SHP77 (cell line): ENCODE measurements around the gene METTL26.

Experiments used
- DNase-seq, 2 experiments: peaks; one replicate each; lab custom pipeline; 2025; lab: John Stamatoyannopoulos, UW

The METTL26 gene

DNA sequence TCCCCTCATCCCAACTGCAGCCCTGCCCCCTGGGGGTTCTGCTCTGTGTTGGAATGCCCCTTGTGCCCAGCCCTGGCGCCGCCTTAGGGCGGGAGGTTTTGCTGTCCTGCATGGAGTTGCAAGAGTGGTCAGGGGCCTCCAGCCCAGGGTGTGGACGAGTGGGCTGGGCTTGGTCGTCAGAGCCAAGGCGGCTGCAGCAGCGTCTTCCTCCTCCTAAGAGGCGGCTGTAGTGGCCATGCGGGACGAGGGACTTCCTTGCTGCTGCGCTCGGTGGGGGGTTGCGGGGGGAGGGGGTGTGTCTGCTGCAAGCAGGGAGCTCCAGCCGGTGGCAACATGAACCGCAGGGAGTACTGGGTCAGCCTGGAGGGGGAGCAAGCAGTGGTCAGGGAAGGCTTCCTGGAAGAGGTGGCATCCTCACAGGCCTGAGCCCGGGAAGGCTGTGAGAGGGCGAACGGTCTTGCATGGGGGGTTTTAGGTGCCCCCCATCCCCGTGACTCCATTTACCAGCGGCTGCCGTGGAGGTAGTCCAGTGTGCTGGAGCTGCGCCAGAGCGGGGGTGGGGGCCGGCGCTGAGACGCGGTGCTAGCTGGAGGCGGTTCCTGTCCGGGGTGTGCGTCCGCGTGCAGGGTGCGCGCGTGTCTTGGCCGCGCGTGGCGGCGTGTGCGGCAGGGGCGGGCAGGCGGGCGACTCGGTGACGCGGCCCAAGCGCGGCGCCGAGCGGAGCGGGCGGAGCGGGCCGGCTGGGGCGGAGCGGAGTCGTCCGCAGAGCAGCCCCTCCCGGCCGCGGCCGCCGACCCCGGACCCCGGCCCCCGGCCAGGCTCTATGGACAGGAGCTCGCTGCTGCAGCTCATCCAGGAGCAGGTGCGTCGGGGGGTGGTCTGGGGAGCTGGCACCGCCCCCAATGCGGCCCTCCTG is 39.1 kb upstream of the METTL26 start, which contains the start of gene RHBDL1:
RHBDL1 (plus strand) TSS at position 704 of the 916 bp plus-strand sequence; CDS start at position 824, 120 bp downstream.
- no peak for DNase-seq

GRCh38 chr16:674214-674881 is 38.2 kb upstream of the METTL26 start:
- no peak for DNase-seq

DNA sequence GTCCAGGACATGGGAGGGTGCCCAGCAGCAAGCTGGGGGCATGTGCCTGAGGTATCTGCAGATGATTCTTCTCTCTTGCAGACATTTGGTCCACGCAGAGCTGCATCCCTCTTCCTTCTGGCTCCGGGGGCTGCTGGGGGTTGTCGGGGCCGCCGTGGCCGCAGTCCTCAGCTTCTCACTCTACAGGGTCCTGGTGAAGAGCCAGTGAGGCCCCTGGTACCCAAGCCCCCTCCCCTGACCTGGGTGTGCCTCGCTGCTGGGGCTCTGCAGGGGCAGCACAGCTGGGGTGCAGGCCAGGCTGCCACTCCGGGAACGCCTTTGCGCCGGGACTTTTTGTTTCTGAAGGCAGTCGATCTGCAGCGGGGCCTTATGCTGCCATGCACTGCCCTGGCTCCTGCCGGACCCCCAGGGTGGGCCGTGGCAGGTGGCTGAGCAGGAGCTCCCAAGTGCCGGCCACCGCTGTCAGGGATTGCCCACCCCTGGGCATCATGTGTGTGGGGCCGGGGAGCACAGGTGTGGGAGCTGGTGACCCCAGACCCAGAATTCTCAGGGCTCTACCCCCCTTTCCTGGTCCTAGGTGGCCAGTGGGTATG is 37.4 kb upstream of the METTL26 start:
- no peak for DNase-seq

DNA sequence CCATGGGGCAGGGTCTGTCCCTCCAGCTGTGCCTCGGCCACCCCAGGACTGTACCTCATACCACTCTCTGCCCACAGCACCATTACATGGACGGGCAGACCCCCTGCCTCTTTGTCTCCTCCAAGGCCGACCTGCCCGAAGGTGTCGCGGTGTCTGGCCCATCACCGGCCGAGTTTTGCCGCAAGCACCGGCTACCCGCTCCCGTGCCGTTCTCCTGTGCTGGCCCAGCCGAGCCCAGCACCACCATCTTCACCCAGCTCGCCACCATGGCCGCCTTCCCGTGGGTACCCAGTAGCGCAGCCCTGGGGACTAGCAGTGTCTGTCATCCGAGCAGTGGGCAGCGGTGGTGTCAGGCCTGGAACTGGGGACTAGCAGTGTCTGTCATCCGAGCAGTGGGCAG is 36.7 kb upstream of the METTL26 start:
- no peak for DNase-seq

DNA sequence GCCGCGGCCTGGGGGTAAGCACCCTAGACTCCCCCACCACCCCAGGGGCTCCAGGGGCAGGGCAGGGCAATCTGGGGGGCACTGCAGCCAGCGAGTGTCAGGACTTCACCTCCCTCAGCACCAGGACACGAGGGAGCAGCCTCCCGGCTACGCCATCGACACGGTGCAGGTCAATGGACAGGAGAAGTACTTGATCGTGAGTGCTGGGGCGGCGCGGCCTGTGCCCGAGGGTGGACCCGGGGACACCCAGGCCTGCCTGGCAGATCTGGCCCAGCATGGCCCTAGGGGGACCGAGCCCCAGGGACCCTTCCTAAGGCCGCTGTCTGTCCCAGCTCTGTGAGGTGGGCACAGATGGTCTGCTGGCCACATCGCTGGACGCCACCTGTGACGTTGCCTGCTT is 36.3 kb upstream of the METTL26 start:
- DNase-seq, result no peak

- DNase-seq, result no peak
These were observed 35.4 kb upstream of the METTL26 start for GRCh38 chr16:671353-672131.

DNA sequence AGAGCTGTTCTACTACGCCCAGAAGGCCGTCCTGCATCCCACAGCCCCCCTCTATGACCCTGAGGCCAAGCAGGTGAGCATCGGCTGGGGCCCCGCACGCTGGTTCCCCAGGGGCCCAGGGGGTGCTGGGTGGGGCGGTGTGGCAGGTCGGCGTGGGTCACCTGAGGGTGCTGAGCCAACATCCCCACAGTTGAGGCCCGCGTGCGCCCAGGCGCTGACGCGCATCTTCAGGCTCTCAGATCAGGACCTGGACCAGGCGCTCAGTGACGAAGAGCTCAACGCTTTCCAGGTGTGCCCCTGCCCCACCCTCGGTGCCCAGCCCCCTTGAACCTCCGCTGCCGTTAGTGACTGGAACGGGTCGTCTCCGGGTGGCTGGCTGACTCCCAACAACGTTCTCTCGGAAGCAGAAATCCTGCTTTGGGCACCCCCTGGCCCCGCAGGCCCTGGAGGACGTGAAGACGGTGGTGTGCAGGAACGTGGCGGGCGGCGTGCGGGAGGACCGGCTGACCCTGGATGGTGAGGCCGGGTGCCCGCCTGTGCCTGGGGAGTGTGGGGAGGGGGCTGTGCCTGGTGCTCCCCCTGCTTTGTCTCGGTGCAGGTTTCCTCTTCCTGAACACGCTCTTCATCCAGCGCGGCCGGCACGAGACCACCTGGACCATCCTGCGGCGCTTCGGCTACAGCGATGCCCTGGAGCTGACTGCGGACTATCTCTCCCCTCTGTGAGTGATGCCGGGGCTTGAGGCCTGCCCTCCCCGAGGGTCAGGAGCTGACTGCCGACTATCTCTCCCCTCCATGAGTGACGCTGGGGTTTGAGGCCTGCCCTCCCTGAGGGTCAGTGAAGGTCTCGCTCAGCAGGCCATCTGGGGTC is 34.6 kb upstream of the METTL26 start:
- DNase-seq, result no peak

GRCh38 chr16:669666-670065 is 33.6 kb upstream of the METTL26 start:
- no peak for DNase-seq

- DNase-seq, result no peak
These were observed 32.5 kb upstream of the METTL26 start for GRCh38 chr16:668519-669171.

DNA sequence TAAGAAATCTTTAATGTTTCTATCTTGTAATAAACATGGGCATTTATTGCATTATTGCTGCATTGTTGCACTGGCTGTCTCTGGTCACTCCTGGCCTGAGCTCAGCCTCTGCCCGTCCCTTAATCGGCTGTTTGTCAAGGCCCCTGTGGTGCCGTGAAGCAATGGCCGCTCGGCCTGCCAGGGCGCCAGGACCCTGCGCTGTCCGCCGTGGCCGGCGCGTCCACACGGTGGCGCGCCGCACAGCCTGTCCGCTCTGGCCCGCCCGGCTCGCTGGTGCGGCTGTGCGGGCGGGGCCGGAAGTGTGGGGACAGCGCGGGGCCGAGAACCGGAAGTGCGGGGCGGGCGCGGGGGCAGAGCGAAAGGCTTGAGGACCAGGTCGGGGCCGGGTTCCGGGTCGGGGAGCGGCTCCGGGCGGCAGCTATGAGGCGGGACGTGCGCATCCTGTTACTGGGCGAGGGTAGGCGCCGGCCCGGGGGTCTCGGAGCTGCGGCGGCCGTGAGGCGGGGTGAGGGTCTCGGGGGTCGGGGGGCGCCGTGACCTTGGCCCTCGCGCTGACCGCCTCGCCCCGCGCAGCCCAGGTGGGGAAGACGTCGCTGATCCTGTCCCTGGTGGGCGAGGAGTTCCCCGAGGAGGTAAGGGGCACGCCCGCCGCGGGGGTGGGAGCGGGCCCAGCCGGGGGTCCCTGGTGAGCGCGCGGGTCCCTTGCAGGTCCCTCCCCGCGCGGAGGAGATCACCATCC is 31.8 kb upstream of the METTL26 start, which contains the start of gene RHOT2:
RHOT2 (plus strand) TSS at position 353 of the 739 bp plus-strand sequence; CDS start at position 421, 68 bp downstream.
- DNase-seq, result peak; percentile 83 to 90

DNA sequence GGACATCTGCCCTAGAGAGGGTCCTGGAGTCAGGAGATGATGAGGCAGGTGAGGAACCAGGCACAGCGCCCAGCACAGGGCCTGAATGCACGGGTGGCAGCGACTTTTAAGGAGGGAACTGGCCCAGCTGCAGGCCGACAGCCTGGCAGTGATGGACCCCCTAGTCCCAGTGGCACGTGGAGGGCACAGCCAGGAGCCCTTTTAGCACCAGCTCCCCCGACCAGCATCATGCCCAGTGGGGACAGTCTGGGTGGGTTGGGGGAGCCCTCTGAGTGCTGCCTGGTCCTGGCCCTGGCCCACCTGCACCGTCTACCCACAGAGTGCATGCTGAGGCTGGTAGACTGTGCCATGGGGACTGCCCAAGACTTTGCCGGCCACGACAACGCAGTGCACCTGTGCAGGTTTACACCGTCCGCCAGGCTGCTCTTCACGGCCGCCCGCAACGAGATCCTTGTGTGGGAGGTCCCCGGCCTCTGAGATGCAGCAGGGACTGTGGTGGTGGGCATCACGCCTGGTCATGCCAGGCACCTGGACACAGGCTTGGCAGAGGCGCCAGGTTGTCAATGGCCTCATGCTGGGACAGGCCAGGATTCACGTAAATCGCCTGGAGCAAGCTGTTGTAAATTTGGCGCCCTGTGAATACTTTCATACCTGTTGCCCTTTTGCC is 31.1 kb upstream of the METTL26 start:
- DNase-seq, result no peak

- DNase-seq, result no peak
These were observed 30.5 kb upstream of the METTL26 start for GRCh38 chr16:666572-666971.

DNA sequence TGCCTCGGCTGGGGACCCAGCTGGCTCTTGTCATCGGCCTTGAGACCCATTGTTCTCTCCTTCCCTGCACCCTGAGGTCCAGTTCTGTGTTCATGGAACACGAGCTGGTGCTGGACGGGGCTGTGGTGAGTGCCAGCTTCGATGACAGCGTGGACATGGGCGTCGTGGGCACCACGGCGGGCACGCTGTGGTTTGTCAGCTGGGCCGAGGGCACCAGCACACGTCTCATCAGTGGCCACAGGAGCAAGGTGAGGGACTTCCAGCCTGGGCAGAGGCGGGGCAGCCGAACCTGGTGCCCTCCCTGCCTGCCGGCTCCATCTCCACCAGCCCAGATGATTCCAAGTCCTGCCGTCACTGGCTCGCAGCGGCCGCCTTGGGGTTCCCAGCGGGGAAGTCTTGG is 26.5 kb upstream of the METTL26 start:
- no peak for DNase-seq

GRCh38 chr16:662095-662494 is 26.0 kb upstream of the METTL26 start:
- DNase-seq, result no peak

GRCh38 chr16:661184-661821 is 25.2 kb upstream of the METTL26 start:
- DNase-seq, result no peak

DNA sequence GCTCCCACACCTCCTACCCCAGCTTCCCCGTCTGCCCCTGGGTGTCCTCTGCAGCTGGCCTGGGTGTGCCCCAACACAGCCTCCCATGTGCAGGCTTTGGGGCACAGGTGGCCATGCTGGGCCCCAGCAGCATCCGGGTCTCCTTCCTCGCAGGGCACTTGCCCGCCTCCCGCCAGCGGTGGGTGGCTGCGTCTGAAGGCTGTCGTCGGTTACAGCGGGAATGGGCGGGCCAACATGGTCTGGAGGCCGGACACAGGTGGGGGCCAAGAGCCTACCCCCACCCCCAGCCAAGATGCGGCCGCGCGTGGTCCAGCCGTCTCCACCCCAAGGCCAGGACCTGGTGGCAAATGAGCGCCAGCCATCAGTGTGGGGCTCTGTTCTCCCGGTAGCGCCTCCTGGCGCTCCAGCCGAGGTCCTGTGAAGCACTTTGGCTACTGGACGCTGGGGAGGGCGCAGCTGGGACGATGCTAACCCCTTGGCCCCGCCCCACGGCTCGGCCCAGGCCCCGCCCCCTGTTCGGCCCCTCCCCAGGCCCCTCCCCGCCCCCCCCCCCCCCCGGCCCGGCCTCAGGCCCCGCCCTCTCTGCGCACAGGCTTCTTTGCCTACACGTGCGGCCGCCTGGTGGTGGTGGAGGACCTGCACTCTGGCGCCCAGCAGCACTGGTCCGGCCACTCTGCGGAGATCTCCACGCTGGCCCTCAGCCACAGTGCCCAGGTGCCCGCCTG is 24.5 kb upstream of the METTL26 start:
- peak; percentile 85 to 96 for DNase-seq

- no peak for DNase-seq
These were observed 24.0 kb upstream of the METTL26 start for GRCh38 chr16:660132-660458.

DNA sequence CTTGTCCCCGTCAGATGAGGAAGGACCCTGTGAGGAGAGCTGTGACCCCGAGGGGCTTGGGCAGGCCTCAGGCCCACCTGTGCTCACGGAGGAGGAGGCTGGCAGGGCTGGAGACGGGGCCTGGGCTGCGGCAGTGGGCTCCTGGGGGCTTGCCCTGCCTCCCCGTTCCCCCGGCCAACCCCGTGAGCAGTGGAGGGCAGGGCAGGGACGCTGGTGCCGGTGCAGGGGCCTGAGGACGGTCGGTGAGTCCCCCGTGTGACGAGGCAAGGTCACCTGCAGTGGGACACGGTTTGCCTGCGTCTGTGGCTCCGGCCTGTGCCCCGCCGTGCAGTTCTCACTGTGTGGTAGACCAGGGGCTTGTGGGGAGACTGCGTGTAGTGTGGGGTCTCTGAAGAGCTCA is 23.5 kb upstream of the METTL26 start:
- DNase-seq, result no peak
